K562 (cell line): Measurements from ENCODE around the gene ZNF672. TPM values are rescaled to one million over a fixed set of nuclear protein-coding genes. Genes with fewer than 3 reads are reported as not detected.
A peak's percentile ranks its signal among the peaks of the same experiment; 100 is the strongest.

Experiments used
- BHLHE40 ChIP-seq: IDR thresholded peaks from 2 replicates; pipeline ENCODE4 v1.6.1; 2011; ENCODE audit warnings: low read length, improper control_type of control experiment
- CBFA2T3 ChIP-seq: fragments of 450-650 bp; IDR thresholded peaks from 2 replicates; pipeline ENCODE4 v1.6.1; 2017
- CEBPG ChIP-seq, 3 experiments: fragments of 200-800 bp in 1 of 3; sonication (Bioruptor generic) in 1 of 3; sonication (generic) in 1 of 3; formaldehyde crosslinking in 1 of 3; IDR thresholded peaks in 2 of 3; conservative IDR thresholded peaks in 1 of 3; 2 replicates each; pipeline versions ENCODE4 v1.6.1 to v1.8.0; 2016 to 2022; ENCODE audit warnings: missing compliant biosample characterization in 2 of 3, missing genetic modification characterization in 2 of 3, mild to moderate bottlenecking in 1 of 3, missing genetic modification reagents in 1 of 3
- CTCFL ChIP-seq: IDR thresholded peaks from 2 replicates; pipeline ENCODE4 v1.6.1; 2011; ENCODE audit warnings: borderline replicate concordance, low read depth, mild to moderate bottlenecking, moderate library complexity, low read length; ENCODE audit not compliant: insufficient read depth, poor library complexity, severe bottlenecking
- DMBX1 ChIP-seq: fragments of 250-450 bp; sonication (Bioruptor Pico); IDR thresholded peaks from 2 replicates; pipeline ENCODE4 v1.8.0; 2022; ENCODE audit warnings: inconsistent platforms, mild to moderate bottlenecking, moderate library complexity, borderline replicate concordance
- ELF4 ChIP-seq: fragments of 450-650 bp; formaldehyde crosslinking; IDR thresholded peaks from 2 replicates; pipeline ENCODE4 v1.4.0; 2022; ENCODE audit warnings: missing genetic modification characterization
- ETS1 ChIP-seq: conservative IDR thresholded peaks from 2 replicates; pipeline ENCODE4 v1.6.1; 2011; ENCODE audit warnings: low read depth, mild to moderate bottlenecking, low read length; ENCODE audit not compliant: control insufficient read depth
- FUS ChIP-seq: fragments of 200-400 bp; formaldehyde crosslinking; optimal IDR thresholded peaks from 2 replicates; pipeline ENCODE3; 2017; ENCODE audit warnings: low read depth, low read length
- GATAD2A ChIP-seq: fragments of 450-650 bp; IDR thresholded peaks from 2 replicates; pipeline ENCODE4 v1.6.1; 2017
- KAT7 ChIP-seq: sonication (generic); formaldehyde crosslinking; IDR thresholded peaks from 2 replicates; pipeline ENCODE4 v1.8.0; 2022; ENCODE audit warnings: missing genetic modification reagents, mild to moderate bottlenecking, borderline replicate concordance
- KDM5B ChIP-seq: fragments of 200-600 bp; sonication (generic); IDR thresholded peaks from 2 replicates; pipeline ENCODE4 v1.6.1; 2012; ENCODE audit warnings: low read depth, mild to moderate bottlenecking, moderate library complexity, low read length, control low read depth, inconsistent platforms; ENCODE audit not compliant: insufficient replicate concordance
- MAX ChIP-seq: sonication (generic); formaldehyde crosslinking; IDR thresholded peaks from 2 replicates; pipeline ENCODE4 v1.9.0; 2022; ENCODE audit warnings: mild to moderate bottlenecking, missing genetic modification reagents
- NBN ChIP-seq: fragments of 450-650 bp; IDR thresholded peaks from 2 replicates; pipeline ENCODE4 v1.6.1; 2016; ENCODE audit warnings: low read depth, mild to moderate bottlenecking
- POLR2AphosphoS2 ChIP-seq: IDR thresholded peaks from 2 replicates; pipeline ENCODE4 v1.6.1; 2012; ENCODE audit warnings: low read length, improper control_type of control experiment
- PRDM10 ChIP-seq: fragments of 450-650 bp; IDR thresholded peaks from 2 replicates; pipeline ENCODE4 v1.6.1; 2018; ENCODE audit not compliant: partially characterized antibody
- SNAPC5 ChIP-seq: fragments of 250-450 bp; sonication (Bioruptor Pico); IDR thresholded peaks from 2 replicates; pipeline ENCODE4 v1.8.0; 2021; ENCODE audit warnings: moderate library complexity, mild to moderate bottlenecking, inconsistent platforms
- SPI1 ChIP-seq: IDR thresholded peaks from 2 replicates; pipeline ENCODE4 v1.6.1; 2011; ENCODE audit warnings: low read depth, low read length, control low read depth, borderline replicate concordance
- SRSF3 ChIP-seq: fragments of 200-400 bp; formaldehyde crosslinking; IDR thresholded peaks from 2 replicates; pipeline ENCODE4 v1.6.1; 2016; ENCODE audit warnings: mild to moderate bottlenecking, low read length, moderate library complexity; ENCODE audit not compliant: insufficient read depth
- ZFX ChIP-seq: sonication (generic); formaldehyde crosslinking; IDR thresholded peaks from 2 replicates; pipeline ENCODE4 v1.8.0; 2022; ENCODE audit warnings: mild to moderate bottlenecking, missing genetic modification reagents, moderate library complexity
- ZNF24 ChIP-seq: fragments of 450-650 bp; IDR thresholded peaks from 2 replicates; pipeline ENCODE4 v1.6.1; 2016
- ZNF253 ChIP-seq: fragments of 250-450 bp; sonication (Bioruptor Pico); conservative IDR thresholded peaks from 2 replicates; pipeline ENCODE4 v1.6.1; 2021; ENCODE audit warnings: mild to moderate bottlenecking
- ZNF589 ChIP-seq: fragments of 200-800 bp; sonication (Bioruptor generic); IDR thresholded peaks from 2 replicates; pipeline ENCODE4 v1.6.1; 2016; ENCODE audit warnings: low read depth, missing genetic modification characterization, missing compliant biosample characterization
- ZNF75A ChIP-seq: fragments of 450-650 bp; formaldehyde crosslinking; IDR thresholded peaks from 2 replicates; pipeline ENCODE4 v1.4.0; 2020; ENCODE audit warnings: mild to moderate bottlenecking
- polyA plus RNA-seq, 8 experiments: library from polyadenylated mRNA; depleted of rRNA in 4 of 8; stranded (reverse) in 5 of 8; unstranded in 3 of 8; fragments of >200 nt; fragmentation: Nextera tagmentation in 2 of 8; fragmentation: Illumina TruSeq in 1 of 8; extraction: Ambion mirVana in 2 of 8; extraction: Trizol in 1 of 8; gene quantifications; 2 replicates each; pipeline versions ENCODE4 v1.2.1 to v1.2.3, GENCODE V29; 2011 to 2014; ENCODE audit warnings: inconsistent platforms in 1 of 8, missing spikeins in 1 of 8
- total RNA-seq, 7 experiments: library from RNA; depleted of rRNA in 6 of 7; stranded (reverse); fragments of >200 nt in 6 of 7; fragmentation: Illumina TruSeq in 2 of 7; extraction: Trizol in 2 of 7; gene quantifications; 2 replicates each; pipeline versions ENCODE4 v1.2.1 to v1.2.3, GENCODE V29; 2011 to 2021; ENCODE audit warnings: low replicate concordance in 1 of 7

The ZNF672 gene
- total and polyA plus RNA-seq, 9 of the 15 experiments (the other 6 are each of a cell fraction or from before 2014, with no cell fraction given), result 1.9 to 57.9 (median 24.1) TPM

- TF ChIP-seq NBN, result 0 out of 2 replicates have a peak, but pooled peaks have one; percentile 25
- TF ChIP-seq SRSF3, result no peak
- no peak for TF ChIP-seq KAT7 (CRISPR knock-in tag)
- no peak for TF ChIP-seq DMBX1
- TF ChIP-seq ZFX (CRISPR knock-in tag), result no peak
- no peak for TF ChIP-seq BHLHE40
- TF ChIP-seq ZNF24, result no peak
- no peak for TF ChIP-seq CEBPG (CRISPR knock-in tag; IDR thresholded peaks at IDR 0.05)
- TF ChIP-seq CEBPG (tag; conservative IDR thresholded peaks at IDR 0.05 in 1 of 2, IDR thresholded peaks at IDR 0.05 in 1 of 2), result no peak
- no peak for TF ChIP-seq FUS
- TF ChIP-seq GATAD2A, result 0 out of 2 replicates have a peak, but pooled peaks have one; percentile 26
- TF ChIP-seq MAX (CRISPR knock-in tag), result no peak
- TF ChIP-seq PRDM10, result peak; percentile 43
- TF ChIP-seq SPI1, result no peak
- TF ChIP-seq POLR2AphosphoS2, result no peak
- TF ChIP-seq ZNF589, result no peak
- no peak for TF ChIP-seq ZNF75A (CRISPR knock-in tag)
- no peak for TF ChIP-seq ZNF253 (CRISPR knock-in tag)
- no peak for TF ChIP-seq CBFA2T3
- TF ChIP-seq KDM5B, result no peak
- peak; percentile 80 for TF ChIP-seq ELF4
- no peak for TF ChIP-seq CTCFL
- no peak for TF ChIP-seq SNAPC5 (CRISPR knock-in tag)
- TF ChIP-seq ETS1, result no peak
These were observed 12.5 kb upstream of the ZNF672 start (continued) for GRCh38 chr1:248825573-248825908.
